Tibial artery (tissue), 4 donors: ENCODE measurements around the gene CHID1.

Source experiments
- DNase-seq, 2 donors: peaks; one replicate each; pipeline ENCODE4 v3.0.0-alpha.2; 2019
- H3K27ac ChIP-seq, 2 donors: fragments of 200-600 bp; sonication (generic) in 1 of 2; 1 replicate in 1 of 2; 2 replicates in 1 of 2; pipeline ENCODE4 v1.5.1; 2018 to 2019; ENCODE audit warnings: mild to moderate bottlenecking in 1 of 2
- H3K27me3 ChIP-seq, 2 donors: fragments of 200-600 bp; sonication (generic) in 1 of 2; one replicate each; pipeline versions ENCODE4 v1.5.1 to v1.6.0; 2016 to 2019
- H3K36me3 ChIP-seq, 3 donors: fragments of 200-600 bp; sonication (generic) in 2 of 3; one replicate each; pipeline ENCODE4 v1.5.1; 2016 to 2019; ENCODE audit warnings: mild to moderate bottlenecking in 2 of 3
- H3K4me1 ChIP-seq, 4 donors: fragments of 200-600 bp; sonication (generic) in 2 of 4; 1 replicate in 3 of 4; 2 replicates in 1 of 4; pipeline ENCODE4 v1.5.1; 2016 to 2019
- H3K4me3 ChIP-seq, 2 donors: fragments of 200-600 bp; sonication (generic) in 1 of 2; 1 replicate in 1 of 2; 2 replicates in 1 of 2; pipeline ENCODE4 v1.5.1; 2018 to 2019; ENCODE audit warnings: mild to moderate bottlenecking in 2 of 2
- H3K9me3 ChIP-seq, 3 donors: fragments of 200-600 bp; sonication (generic) in 1 of 3; one replicate each; pipeline ENCODE4 v1.5.1; 2016 to 2019
- CTCF ChIP-seq, 2 experiments: fragments of 200-600 bp in 1 of 2; fragments of 450-650 bp in 1 of 2; IDR thresholded peaks; one replicate each; pipeline ENCODE4 v1.5.1; 2017 to 2019; ENCODE audit warnings: antibody characterized with exemption in 2 of 2, mild to moderate bottlenecking in 1 of 2, moderate library complexity in 1 of 2
- intact Hi-C: fragments of 100-400 bp; cut with DNase I; formaldehyde crosslinking; loops from one replicate; pipeline ENCODE4 v1.15.0; 2023; ENCODE audit warnings: low total_unique reads

Gene CHID1

GRCh38 chr11:910589-911030, at the start of gene CHID1:
Gene CHID1, minus strand, starts transcription at chr11:910810. Its CDS starts 5,994 bp downstream, at chr11:904816.
- peak; percentile 75 to 93 for DNase-seq
- H3K4me1 ChIP-seq = peaks cover 0 to 24% (median 14%) of the 10 kb centered on the region in 4 donors
- no peak for TF ChIP-seq CTCF (IDR thresholded peaks at IDR 0.05)
- peaks cover 0 to 10% (median 0%) of the 10 kb centered on the region in 3 donors for H3K36me3 ChIP-seq
- intact Hi-C loops = no loop called here
- peak within 1 kb of the TSS; percentile 86 to 95 for H3K4me3 ChIP-seq
- H3K9me3 ChIP-seq = no peaks in the 10 kb centered on the region
- no peaks in the 10 kb centered on the region for H3K27me3 ChIP-seq
- H3K27ac ChIP-seq = peak within 1 kb of the TSS; percentile 91 to 93

GRCh38 chr11:959608-960007, 49.0 kb upstream of the CHID1 start:
- DNase-seq = no peak
- Histone ChIP-seq H3K4me1 (peaks cover 0 to 19% (median 0%) of the 10 kb centered on the region in 4 donors), H3K4me3 (no peak overlapping the region), H3K9me3 (no peaks in the 10 kb centered on the region), H3K27me3 (no peaks in the 10 kb centered on the region), H3K36me3 (peaks cover 27 to 61% (median 55%) of the 10 kb centered on the region in 3 donors), H3K27ac (no peak overlapping the region)
- intact Hi-C loops = no loop called here
- no peak for TF ChIP-seq CTCF (IDR thresholded peaks at IDR 0.05)

GRCh38 chr11:959027-959426, 48.4 kb upstream of the CHID1 start:
- intact Hi-C loops = no loop called here
- Histone ChIP-seq H3K4me3 (no peak overlapping the region), H3K36me3 (peaks cover 26 to 55% (median 50%) of the 10 kb centered on the region in 3 donors), H3K4me1 (peaks cover 0 to 19% (median 0%) of the 10 kb centered on the region in 4 donors), H3K27ac (no peak overlapping the region), H3K9me3 (no peaks in the 10 kb centered on the region), H3K27me3 (no peaks in the 10 kb centered on the region)
- DNase-seq = no peak
- TF ChIP-seq CTCF (IDR thresholded peaks at IDR 0.05) = no peak

- no peaks in the 10 kb centered on the region for H3K9me3 ChIP-seq
- H3K27me3 ChIP-seq = no peaks in the 10 kb centered on the region
- no peak overlapping the region for H3K4me3 ChIP-seq
- peaks cover 19 to 46% (median 40%) of the 10 kb centered on the region in 3 donors for H3K36me3 ChIP-seq
- no peak overlapping the region for H3K27ac ChIP-seq
- intact Hi-C loops = no loop called here
- DNase-seq = no peak
- H3K4me1 ChIP-seq = peaks cover 0 to 19% (median 0%) of the 10 kb centered on the region in 4 donors
- TF ChIP-seq CTCF (IDR thresholded peaks at IDR 0.05) = no peak
These were observed 47.5 kb upstream of the CHID1 start for GRCh38 chr11:958101-958500.

- Histone ChIP-seq H3K27me3 (no peaks in the 10 kb centered on the region), H3K4me3 (no peak overlapping the region), H3K4me1 (peaks cover 0 to 19% (median 0%) of the 10 kb centered on the region in 4 donors), H3K36me3 (peaks cover 16 to 39% (median 38%) of the 10 kb centered on the region in 3 donors), H3K9me3 (no peaks in the 10 kb centered on the region), H3K27ac (no peak overlapping the region)
- no peak for TF ChIP-seq CTCF (IDR thresholded peaks at IDR 0.05)
- intact Hi-C loops = no loop called here
- DNase-seq = no peak
These were observed 46.8 kb upstream of the CHID1 start for GRCh38 chr11:957212-957920.
